Thyroid gland (tissue), 4 donors: ENCODE results near the gene ST6GALNAC4. TPM values are rescaled to one million over a fixed set of nuclear protein-coding genes. Genes with fewer than 3 reads are reported as not detected.

ENCODE experiments used
- DNase-seq, 2 donors: peaks; one replicate each; pipeline ENCODE4 v3.0.0-alpha.2; 2019
- H3K27ac ChIP-seq, 3 donors: fragments of 200-600 bp; sonication (generic); 1 replicate in 2 of 3; 2 replicates in 1 of 3; pipeline ENCODE4 v1.5.1; 2016 to 2019; ENCODE audit warnings: mild to moderate bottlenecking in 1 of 3, moderate library complexity in 1 of 3
- H3K27me3 ChIP-seq: fragments of 200-600 bp; sonication (generic); one replicate; pipeline ENCODE4 v1.5.1; 2019
- H3K36me3 ChIP-seq, 2 donors: fragments of 200-600 bp; sonication (generic); one replicate each; pipeline ENCODE4 v1.5.1; 2016 to 2019
- H3K4me1 ChIP-seq, 2 donors: fragments of 200-600 bp; sonication (generic); one replicate each; pipeline ENCODE4 v1.5.1; 2017 to 2019
- H3K4me3 ChIP-seq, 3 donors: fragments of 200-600 bp; sonication (generic); replicated peaks in 1 of 3; 1 replicate in 2 of 3; 2 replicates in 1 of 3; pipeline ENCODE4 v1.5.1; 2016; ENCODE audit warnings: mild to moderate bottlenecking in 1 of 3
- H3K9me3 ChIP-seq: fragments of 200-600 bp; sonication (generic); one replicate; pipeline ENCODE4 v1.5.1; 2017
- CTCF ChIP-seq, 6 experiments: fragments of 200-600 bp in 3 of 6; fragments of 450-650 bp in 3 of 6; sonication (generic) in 3 of 6; IDR thresholded peaks; one replicate each; pipeline ENCODE4 v1.5.1; 2016 to 2019; ENCODE audit warnings: antibody characterized with exemption in 6 of 6, mild to moderate bottlenecking in 2 of 6, inconsistent platforms in 1 of 6, moderate library complexity in 1 of 6
- POLR2A ChIP-seq, 2 donors: fragments of 450-650 bp; IDR thresholded peaks; one replicate each; pipeline ENCODE4 v1.6.1; 2017; ENCODE audit warnings: antibody characterized with exemption in 2 of 2, mild to moderate bottlenecking in 2 of 2, moderate library complexity in 1 of 2
- WGBS, 2 donors: methylation state at CpG; one replicate each; pipeline ENCODE4 v1.1.5; 2017; 5-methylcytosine and 5-hydroxymethylcytosine counted together
- intact Hi-C: fragments of 100-400 bp; cut with DNase I; formaldehyde crosslinking; loops from one replicate; pipeline ENCODE4 v1.15.1; 2023
- total RNA-seq, 4 donors: library from RNA; depleted of rRNA; stranded (reverse); fragments of >200 nt; gene quantifications; one replicate each; pipeline ENCODE4 v1.2.3, GENCODE V29; 2016

ST6GALNAC4 gene
- total RNA-seq: 10 to 100 TPM in 3 of 4 donors, 1 to 10 TPM in 1; 8.9 to 27.4 (median 19.1) TPM

- H3K4me3 ChIP-seq: peak within 1 kb of the TSS; percentile 12 to 61 (median 57)
- 9 to 25% methylated on average over 9 to 24 of the region's 71 CpGs for WGBS, 2 donors
- intact Hi-C loops: loop anchor here (5.0 kb wide), 1 partner anchor 180 kb away; the partner anchor contains the start of gene TOR2A
- no peaks in the 10 kb centered on the region for H3K9me3 ChIP-seq
- H3K36me3 ChIP-seq: no peaks in the 10 kb centered on the region
- peak; percentile 94 for DNase-seq
- peak within 1 kb of the TSS in 2 of 3 donors; percentile 24 to 46 for H3K27ac ChIP-seq
- H3K27me3 ChIP-seq: no peaks in the 10 kb centered on the region
- peaks cover 21 to 56% of the 10 kb centered on the region in 2 donors for H3K4me1 ChIP-seq
- no peak for TF ChIP-seq CTCF (IDR thresholded peaks at IDR 0.05)
- peak in 1 of 2 donors; percentile 44 for TF ChIP-seq POLR2A (IDR thresholded peaks at IDR 0.05)
These were observed at the start of gene ST6GALNAC4 for GRCh38 chr9:127916720-127917581. ST6GALNAC4 (minus strand) TSS chr9:127917041; CDS start chr9:127916419, 622 bp downstream.

- H3K4me1 ChIP-seq: peaks cover 43 to 72% of the 10 kb centered on the region in 2 donors
- TF ChIP-seq CTCF (IDR thresholded peaks at IDR 0.05) (no peak), POLR2A (IDR thresholded peaks at IDR 0.05) (no peak)
- no peaks in the 10 kb centered on the region for H3K27me3 ChIP-seq
- DNase-seq: no peak
- intact Hi-C loops: no loop called here
- no peaks in the 10 kb centered on the region for H3K9me3 ChIP-seq
- 48 to 64% methylated on average over 5 to 6 of the region's 6 CpGs for WGBS, 2 donors
- no peak overlapping the region for H3K4me3 ChIP-seq
- no peaks in the 10 kb centered on the region for H3K36me3 ChIP-seq
- peak overlapping the region; percentile 93 to 96 (median 95) for H3K27ac ChIP-seq
These were observed 49.1 kb upstream of the ST6GALNAC4 start for GRCh38 chr9:127965953-127966352.

GRCh38 chr9:127963359-127964064 lies 46.7 kb upstream of the ST6GALNAC4 start:
- no peaks in the 10 kb centered on the region for H3K27me3 ChIP-seq
- intact Hi-C loops: no loop called here
- H3K4me1 ChIP-seq: peaks cover 33 to 67% of the 10 kb centered on the region in 2 donors
- H3K9me3 ChIP-seq: no peaks in the 10 kb centered on the region
- WGBS, 2 donors: 73 to 75% methylated on average over 10 to 19 of the region's 19 CpGs
- TF ChIP-seq POLR2A (IDR thresholded peaks at IDR 0.05): no peak
- TF ChIP-seq CTCF (IDR thresholded peaks at IDR 0.05): no peak
- no peak for DNase-seq
- no peaks in the 10 kb centered on the region for H3K36me3 ChIP-seq
- peak overlapping the region in 2 of 3 donors; percentile 95 to 96 for H3K27ac ChIP-seq
- H3K4me3 ChIP-seq: no peak overlapping the region

- TF ChIP-seq POLR2A (IDR thresholded peaks at IDR 0.05): no peak
- intact Hi-C loops: no loop called here
- 80 to 81% methylated on average over 3 of the region's 3 CpGs for WGBS, 2 donors
These were observed 46.2 kb upstream of the ST6GALNAC4 start for GRCh38 chr9:127963041-127963358.

GRCh38 chr9:127962278-127962677 lies 45.4 kb upstream of the ST6GALNAC4 start:
- 58 to 70% methylated on average over 3 of the region's 3 CpGs for WGBS, 2 donors
- DNase-seq: no peak

More at GRCh38 chr9:127963041-127963358, 46.2 kb upstream of the ST6GALNAC4 start:
- no peak for DNase-seq
- peak overlapping the region in 1 of 3 donors; percentile 2 for H3K27ac ChIP-seq
- H3K4me3 ChIP-seq: no peak overlapping the region
- H3K27me3 ChIP-seq: no peaks in the 10 kb centered on the region
- H3K9me3 ChIP-seq: no peaks in the 10 kb centered on the region
- peaks cover 29 to 66% of the 10 kb centered on the region in 2 donors for H3K4me1 ChIP-seq
- H3K36me3 ChIP-seq: no peaks in the 10 kb centered on the region

More at GRCh38 chr9:127962278-127962677, 45.4 kb upstream of the ST6GALNAC4 start:
- H3K27me3 ChIP-seq: no peaks in the 10 kb centered on the region
- peaks cover 33 to 67% of the 10 kb centered on the region in 2 donors for H3K4me1 ChIP-seq
- no peaks in the 10 kb centered on the region for H3K36me3 ChIP-seq
- intact Hi-C loops: no loop called here
- H3K4me3 ChIP-seq: no peak overlapping the region
- no peak overlapping the region for H3K27ac ChIP-seq
- H3K9me3 ChIP-seq: no peaks in the 10 kb centered on the region
- TF ChIP-seq POLR2A (IDR thresholded peaks at IDR 0.05): no peak
- TF ChIP-seq CTCF (IDR thresholded peaks at IDR 0.05): no peak
